UCSD-AML1 (cell line): ENCODE results near the gene SIK2.
A peak's percentile ranks its signal among the peaks of the same experiment; 100 is the strongest.

ENCODE experiments used
- DNase-seq: peaks from one replicate; lab custom pipeline; 2025; ENCODE audit not compliant: unreplicated experiment; lab: John Stamatoyannopoulos, UW

SIK2 gene

DNA sequence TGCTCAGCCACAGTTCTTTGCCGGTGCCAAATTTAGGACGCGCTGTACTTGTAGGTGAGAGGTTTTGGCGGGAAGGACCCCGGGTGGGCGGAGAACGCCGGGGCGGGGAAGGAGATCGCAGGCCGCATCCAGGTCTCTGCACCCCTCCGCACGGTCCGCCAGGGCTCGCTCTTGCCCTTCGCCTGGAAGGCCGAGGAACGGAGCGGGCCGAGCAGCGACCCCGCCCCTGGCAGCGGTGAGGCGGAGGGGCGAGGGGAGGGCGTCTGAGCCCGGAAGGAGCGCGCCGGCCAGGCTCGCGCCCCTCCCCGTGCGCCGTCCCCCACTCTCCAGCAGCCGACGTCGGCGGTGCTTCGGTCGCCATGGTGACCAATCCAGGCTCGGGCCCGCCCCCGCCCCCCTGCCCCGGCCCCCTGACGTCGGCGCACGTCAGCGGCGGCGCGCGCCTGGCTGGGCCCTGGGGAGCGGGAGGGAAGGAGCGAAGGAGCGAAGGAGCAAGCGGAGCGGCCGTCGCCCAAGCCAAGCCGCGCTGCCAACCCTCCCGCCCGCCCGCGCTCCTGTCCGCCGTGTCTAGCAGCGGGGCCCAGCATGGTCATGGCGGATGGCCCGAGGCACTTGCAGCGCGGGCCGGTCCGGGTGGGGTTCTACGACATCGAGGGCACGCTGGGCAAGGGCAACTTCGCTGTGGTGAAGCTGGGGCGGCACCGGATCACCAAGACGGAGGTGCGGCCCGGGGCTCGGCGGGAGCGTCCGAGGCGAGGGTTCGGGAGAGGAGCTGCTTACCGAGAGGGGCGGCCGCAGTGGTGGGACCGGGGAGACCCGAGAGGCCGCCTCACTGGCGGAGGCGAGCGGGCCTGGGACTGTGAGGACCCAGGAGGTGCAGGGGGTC, at the start of gene SIK2:
Gene SIK2 (plus strand): TSS at position 471 of the 886 bp plus-strand sequence. CDS start 115 bp downstream, at position 586.
- DNase-seq: peak; percentile 96

DNA sequence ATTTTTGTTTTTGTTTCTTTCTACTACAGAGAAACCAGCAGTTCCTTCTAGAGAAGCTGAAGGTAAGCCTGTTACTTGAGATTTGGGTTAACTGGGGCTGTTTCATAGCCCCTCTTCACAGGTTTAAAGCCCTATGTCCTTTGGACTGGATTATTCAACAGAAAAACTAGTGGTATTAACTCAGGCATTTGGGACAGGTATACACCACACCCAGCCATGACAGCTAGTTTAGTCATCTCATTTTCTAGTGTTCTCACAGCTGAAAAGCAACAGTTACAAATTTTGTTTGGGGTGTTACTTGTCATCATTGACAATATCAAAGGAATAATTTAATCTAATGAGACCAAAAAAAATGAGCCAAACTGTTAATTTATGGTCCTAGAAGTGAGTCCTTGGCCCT, 47.7 kb upstream of the SIK2 start:
- DNase-seq: no peak

DNA sequence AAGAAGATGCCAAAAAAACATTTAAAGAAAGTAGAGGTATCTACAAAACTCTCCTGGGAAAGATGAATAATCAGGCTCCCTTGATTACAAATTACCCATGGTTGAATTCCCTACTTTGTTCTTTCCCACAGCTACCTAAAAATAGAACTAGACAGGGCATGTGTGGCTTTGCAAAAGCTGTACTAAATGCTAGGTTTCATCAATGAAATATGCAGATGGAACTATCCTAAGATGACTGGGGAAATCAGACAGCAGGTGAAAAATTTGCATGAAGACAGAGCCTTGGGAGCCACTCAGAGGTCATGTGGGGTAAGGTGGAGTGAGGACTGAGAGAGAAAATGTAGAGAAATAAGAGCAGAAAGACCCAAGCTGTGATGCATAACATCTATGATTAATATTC, 47.0 kb upstream of the SIK2 start:
- no peak for DNase-seq

DNA sequence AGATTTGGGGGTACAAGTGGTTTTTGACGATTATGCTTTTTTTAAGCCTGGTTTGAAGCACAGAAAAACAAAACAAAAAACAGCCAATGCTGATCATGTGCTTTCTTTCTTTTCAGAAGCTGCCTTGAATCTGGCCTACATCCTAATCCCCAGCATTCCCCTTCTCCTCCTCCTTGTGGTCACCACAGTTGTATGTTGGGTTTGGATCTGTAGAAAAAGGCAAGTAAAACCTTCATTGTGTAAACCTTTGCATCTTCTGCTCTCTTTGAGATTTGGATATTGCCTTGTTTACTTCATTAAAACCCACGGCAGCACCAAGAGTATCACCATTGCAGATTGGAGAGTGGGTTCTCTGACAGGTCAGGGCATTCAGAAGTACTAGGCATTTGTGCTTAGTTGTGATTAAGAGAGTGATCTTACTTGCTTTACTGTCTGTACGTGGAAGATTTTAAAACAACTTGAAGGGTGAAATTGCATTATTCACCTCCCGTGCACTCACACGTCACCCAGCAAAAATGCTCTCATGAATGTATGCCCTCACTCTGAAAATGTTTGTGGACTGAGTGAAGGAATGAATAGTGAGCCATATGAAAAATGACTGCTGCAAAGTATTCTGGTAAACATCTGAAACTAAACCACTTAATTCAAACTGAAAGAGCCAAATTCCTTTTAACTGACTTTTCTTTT, 44.7 kb upstream of the SIK2 start:
- no peak for DNase-seq

DNA sequence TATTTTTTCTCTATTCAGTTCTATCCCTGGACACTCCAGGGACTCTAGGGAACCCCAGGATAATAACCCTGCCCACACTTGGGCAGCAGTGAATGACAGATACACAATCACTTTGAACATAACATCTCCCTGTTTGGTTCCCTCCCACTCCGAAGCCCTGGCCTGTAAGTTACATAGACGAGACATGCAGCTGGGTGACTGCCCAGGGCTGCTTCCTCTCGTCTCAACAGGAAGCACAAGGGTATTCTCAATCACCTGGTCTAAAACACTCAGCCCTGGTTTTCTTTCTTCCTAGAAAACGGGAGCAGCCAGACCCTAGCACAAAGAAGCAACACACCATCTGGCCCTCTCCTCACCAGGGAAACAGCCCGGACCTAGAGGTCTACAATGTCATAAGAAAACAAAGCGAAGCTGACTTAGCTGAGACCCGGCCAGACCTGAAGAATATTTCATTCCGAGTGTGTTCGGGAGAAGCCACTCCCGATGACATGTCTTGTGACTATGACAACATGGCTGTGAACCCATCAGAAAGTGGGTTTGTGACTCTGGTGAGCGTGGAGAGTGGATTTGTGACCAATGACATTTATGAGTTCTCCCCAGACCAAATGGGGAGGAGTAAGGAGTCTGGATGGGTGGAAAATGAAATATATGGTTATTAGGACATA, 42.3 kb upstream of the SIK2 start:
- no peak for DNase-seq

DNA sequence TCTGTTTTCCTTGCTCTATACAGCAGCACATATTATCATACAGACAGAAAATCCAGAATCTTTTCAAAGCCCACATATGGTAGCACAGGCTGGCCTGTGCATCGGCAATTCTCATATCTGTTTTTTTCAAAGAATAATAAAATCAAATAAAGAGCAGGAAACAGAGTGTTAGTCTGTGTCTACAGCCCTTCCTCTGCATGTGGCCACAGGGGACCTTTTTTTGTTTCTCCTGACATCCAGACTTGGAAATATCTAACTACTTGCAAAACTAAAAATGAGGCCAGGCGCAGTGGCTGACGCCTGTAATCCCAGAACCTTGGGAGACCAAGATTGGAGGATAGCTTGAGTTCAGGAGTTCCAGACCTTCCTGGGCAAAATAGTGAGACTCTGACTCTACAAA, 41.4 kb upstream of the SIK2 start:
- DNase-seq: no peak

DNA sequence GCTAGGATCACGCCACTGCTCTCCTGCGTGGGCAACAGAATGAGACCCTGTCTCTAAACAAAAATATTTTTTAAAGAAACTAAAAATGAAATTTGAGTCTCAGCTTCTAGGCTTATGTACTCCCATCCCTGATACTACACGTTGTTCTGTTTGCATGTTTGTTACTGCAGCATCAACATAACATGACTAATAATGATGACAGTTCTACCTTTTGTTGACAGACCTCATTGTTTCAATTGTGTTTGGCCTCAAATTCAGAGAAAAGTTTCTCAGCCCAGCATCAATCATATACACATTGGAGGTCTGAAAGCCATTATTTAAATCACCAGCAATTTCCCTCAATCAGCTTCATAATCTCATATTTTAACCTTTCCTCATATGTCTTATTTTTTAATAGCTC, 40.9 kb upstream of the SIK2 start:
- DNase-seq: no peak

DNA sequence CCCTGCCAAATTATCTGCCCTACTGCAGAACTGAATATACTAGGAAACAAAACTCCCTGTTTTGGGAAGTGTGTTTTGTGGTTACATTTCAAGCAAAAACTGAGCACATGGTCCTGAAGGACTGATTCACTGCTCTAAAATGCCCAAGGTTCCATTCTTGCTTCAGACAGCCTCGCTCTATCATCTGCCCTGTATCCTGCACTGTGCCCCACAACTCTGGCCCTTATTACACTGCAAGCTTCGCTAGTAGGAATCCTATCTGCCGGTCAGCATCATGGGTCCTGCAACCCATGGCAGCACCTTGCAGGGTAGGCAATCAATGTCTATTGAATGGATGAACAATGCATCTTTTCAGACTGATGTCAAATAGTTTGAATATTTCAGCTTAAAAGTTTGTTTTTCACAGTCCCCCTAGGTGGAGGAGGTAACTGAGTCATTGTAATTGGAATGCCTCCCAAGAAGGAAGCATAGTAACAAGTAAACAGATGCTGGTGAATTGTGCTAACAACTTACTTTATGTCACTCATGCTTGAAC, 40.4 kb upstream of the SIK2 start:
- no peak for DNase-seq

DNA sequence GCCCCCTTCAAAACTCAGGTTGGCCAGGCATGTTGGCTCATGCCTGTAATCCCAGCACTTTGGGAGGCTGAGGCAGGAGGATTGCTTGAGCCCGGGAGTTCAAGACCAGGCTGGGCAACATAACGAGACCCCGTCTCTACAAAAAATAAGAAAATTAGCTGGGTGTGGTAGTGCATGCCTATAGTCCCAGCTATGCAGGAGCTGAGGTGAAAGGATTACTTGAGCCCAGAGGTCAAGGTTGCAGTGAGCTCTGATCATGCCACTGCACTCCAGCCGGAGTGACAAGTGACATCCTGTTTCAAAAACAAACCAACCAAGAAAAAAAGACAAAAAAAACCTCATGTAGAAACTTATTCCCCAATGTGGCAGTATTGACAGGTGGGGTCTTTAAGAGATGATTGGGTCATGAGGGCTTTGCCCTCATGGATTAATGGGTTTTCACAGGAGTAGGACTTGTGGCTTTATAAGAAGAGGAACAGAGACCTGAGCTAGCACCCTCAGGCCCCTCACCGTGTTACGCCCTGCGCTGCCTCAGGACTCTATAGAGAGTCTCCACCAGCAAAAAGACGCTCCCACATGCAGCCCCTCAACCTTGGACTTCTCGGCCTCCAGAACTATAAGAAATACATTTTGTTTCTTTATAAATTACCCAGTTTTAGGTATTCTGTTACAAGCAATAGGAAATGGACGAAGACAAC, 39.4 kb upstream of the SIK2 start:
- no peak for DNase-seq

DNA sequence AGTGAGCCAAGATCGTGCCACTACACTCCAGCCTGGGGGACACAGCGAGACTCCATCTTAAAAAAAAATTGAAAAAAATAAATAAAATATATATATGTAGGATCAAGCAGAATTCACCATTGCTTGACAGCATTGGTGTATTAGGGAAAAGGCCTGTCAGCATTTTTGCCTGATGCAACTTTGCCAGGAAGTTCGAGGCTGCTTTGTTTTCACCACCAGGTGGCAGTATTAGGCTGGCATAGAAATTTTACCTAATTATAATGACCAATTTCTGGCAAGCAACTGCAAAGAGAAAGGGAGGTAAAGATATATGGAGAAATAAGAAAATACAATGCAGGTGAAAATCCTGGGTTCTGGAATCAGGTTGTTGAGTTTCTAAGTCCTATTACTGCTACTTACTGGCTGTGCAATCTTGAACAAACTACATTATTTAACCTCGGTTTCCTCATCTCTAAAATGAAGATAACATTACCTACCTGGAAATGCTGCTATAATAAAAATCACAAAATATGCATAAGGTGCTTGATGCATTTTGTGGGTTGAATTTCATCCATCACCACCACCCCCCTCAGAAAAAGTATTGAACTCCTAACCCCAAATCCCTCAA, 37.0 kb upstream of the SIK2 start:
- DNase-seq: peak; percentile 53

DNA sequence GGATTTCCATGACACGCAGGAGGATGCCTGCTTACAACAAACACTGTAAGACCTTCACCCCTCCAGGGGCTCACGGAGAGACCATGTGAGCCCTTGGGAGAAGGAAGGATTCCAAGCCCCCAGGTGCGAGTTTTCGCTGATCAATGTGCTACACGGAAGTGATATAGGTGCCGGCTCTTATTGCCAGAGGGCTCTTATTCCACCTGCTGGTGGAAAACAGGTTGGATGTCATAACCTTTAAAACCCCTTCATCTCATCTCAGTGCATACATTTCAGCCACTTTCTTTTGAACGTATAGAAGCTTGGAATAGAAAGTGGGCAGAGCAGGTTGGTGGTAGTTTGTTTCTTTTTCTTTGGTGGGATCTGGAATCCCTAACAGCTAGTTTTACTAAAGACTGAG, 35.9 kb upstream of the SIK2 start:
- no peak for DNase-seq

DNA sequence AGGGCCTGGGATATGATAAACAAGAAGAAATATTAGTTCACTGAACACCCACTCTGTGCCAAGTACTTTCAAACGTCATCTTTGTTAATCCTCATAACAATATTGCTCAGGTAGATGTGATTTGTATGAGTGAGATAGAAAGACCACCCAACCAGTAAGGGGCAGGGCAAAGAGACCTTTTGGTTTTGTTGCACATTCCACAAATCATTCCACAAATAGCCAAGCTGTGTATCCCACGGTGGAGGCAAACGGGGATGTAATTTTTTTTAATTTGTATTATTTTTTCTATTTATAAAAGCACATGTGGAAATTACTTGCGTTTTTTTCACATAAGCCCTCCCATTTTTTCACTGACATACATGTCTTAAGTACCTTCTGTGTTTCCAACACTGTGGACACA, 32.8 kb upstream of the SIK2 start:
- DNase-seq: no peak

DNA sequence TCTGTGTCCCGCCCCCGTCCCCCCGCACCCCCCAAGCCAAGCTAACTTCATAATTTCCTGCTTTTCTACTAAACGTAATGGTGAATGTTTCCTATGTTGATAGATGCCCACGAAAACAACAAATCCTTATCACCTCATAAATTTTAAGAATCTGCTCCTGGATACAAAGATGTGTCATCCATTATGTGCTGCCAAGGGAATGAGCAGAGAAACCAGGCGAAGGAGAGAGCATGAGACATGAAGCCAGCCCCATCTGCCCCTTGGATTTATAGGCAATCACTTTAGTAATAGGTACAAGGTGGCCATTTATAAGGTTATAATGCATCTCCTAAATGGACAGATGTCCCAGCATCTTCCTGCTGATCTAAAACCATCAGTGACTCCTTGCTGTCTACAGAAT, 31.5 kb upstream of the SIK2 start:
- DNase-seq: no peak

DNA sequence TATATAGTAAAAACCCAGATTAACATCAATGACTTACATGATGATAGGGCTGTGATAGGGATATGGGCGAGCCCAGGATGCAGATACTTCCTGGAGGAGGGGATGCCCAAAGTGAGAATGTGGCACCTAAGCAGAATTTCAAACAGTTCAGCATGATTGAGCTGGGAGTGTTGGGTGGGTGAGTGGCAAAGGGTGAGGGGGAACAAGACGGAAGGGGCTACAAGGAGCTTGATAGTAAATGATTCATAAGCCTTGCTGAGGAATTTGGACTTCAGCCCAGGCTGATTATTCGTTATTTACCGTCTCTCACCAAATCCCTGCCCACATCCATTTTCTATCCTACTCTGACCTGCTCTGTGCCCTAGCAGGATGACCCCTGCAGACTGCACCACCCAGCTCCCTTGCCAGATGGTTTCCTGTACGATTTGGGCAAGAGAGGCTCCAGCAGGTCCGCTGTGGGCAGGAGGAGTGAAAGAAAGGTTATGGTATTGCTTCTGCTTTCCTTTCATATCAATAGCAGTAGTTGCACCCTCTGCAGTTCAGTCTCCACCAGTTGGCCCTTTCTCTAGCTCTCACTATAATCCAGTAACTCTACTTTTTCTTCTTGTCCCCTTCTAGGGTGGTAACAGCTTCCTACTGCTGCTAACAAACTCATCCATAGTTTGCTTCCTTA, 30.3 kb upstream of the SIK2 start:
- no peak for DNase-seq

DNA sequence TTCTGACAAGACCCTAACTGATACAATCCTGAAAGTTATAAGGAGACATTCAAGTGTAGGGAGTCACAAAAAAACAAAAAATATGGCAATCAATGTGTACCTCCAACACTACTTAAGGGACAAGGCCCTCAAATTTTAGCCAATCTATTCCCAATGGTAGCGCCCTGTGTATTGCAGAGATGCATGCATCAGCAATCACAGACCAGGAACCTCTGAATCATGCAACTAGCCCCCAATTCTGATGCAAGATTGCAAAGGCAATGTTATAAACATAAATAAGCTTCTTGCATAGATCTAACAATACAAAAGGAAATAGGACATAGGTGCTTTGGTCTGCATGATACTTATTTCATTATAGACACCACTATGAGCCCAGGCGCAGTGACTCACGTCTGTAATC, 29.7 kb upstream of the SIK2 start:
- DNase-seq: no peak

DNA sequence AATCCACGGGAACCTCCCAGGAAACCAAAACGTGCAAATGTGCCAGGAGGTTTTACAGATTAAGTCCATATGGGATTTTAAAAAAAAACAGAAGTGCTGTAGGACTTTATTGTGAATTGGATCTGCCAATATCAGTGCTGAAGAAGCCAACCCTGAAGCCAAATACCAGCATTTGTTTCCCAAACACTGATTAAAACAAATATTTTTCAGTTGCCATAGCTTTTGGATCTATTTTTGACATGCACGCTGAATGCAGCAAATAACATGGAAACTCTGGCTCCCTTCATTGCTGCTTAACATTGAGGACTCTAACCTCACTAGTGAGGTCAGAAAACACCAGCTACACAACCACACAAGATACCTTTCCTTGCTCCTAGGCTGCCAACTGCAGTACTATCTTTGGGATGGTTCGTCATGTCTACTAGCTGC, 28.4 kb upstream of the SIK2 start:
- no peak for DNase-seq

DNA sequence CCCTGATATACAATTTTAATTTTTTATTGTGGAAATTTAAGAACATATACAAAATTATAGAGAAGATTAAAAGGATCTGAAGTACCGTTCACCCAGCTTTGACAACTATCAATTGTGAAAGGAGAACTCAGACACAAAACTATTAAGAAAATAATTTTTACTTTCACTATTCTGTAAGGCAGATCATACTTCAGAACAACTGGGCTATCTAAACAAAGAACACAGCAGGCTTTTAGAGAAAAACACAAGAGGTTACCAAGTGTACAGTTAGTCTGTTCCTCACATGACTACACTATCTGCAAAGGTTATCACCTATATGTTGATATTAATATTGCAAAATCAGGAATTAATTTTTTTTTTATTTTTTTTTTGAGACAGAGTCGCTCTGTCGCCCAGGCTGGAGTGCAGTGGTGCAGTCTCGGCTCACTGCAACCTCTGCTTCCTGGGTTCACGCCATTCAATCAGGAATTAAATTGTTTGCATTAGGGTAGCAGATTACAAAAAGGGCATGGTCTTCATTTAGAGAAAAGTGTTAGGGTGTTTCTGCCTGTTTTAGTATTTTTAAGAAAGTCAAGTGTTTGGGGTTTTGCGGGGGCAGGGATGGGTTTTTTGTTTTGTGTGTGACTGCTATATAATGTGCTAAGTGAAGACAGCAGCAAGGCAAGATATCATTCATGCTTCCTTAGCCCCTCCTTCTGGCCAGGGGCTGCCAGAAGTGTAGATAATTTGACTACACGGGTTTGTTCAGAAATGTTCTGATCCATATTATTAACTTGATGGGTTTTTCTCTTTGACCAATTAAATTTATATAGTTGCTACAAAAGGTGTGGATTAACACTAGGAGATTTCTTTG, 27.6 kb upstream of the SIK2 start:
- DNase-seq: no peak

DNA sequence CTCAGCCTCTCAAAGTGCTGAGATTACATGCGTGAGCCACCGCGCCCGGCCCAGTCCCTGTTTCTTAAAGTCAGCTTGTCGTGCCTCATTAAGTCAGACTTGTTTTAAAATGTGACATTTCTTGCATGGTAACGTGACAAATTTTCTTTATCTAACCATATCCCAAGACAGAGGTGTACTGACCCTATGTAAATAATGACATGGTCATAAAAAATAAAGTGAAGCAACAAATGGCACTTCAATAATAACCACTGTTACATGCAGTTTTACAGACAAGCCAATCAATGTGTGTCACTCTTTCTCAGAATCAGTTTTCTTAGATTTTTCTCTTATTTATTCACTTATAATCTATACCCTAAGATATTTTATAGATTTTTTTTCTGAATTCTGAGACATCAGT, 26.5 kb upstream of the SIK2 start:
- no peak for DNase-seq

DNA sequence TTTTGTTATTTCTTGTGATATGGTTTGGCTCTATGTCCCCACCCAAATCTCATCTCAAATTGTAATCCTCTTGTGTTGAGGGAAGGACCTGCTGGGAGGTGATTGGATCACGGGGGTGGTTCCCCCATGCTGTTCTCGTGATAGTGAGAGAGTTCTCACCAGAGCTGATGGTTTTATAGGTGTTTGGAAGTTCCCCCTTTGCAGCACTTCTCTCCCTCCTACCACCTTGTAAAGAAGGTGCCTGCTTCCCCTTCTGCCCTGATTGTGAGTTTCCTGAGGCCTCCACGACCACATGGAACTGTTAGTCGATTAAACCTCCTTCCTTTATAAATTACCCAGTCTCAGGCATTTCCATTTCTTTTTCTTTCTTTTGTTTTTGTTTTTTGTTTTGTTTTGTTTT, 24.4 kb upstream of the SIK2 start:
- DNase-seq: no peak
